Glomerular visceral epithelial cell (primary cell): ENCODE results near the gene OSBPL9.
A peak's percentile ranks its signal among the peaks of the same experiment; 100 is the strongest.

Experiments used
- DNase-seq: peaks from one replicate; pipeline ENCODE4 v3.0.0-alpha.2; 2016; ENCODE audit errors: extremely low spot score

OSBPL9 gene

GRCh38 chr1:51735746-51736254 lies 118.9 kb downstream of the OSBPL9 start:
- DNase-seq = no peak

- peak; percentile 61 for DNase-seq
Measured at GRCh38 chr1:51736702-51737101, 119.8 kb downstream of the OSBPL9 start.

GRCh38 chr1:51738681-51739080 lies 121.8 kb downstream of the OSBPL9 start:
- DNase-seq = no peak

- DNase-seq = no peak
Measured at GRCh38 chr1:51740652-51741051, 123.8 kb downstream of the OSBPL9 start.

GRCh38 chr1:51741121-51741681 lies 124.3 kb downstream of the OSBPL9 start:
- DNase-seq = no peak

GRCh38 chr1:51744506-51745303 lies 127.8 kb downstream of the OSBPL9 start:
- DNase-seq = no peak

GRCh38 chr1:51745304-51745570 lies 128.3 kb downstream of the OSBPL9 start:
- no peak for DNase-seq

GRCh38 chr1:51749151-51749550 lies 132.3 kb downstream of the OSBPL9 start:
- DNase-seq = no peak

GRCh38 chr1:51750218-51750617 lies 133.3 kb downstream of the OSBPL9 start:
- DNase-seq = no peak

- no peak for DNase-seq
Measured at GRCh38 chr1:51750729-51751128, 133.8 kb downstream of the OSBPL9 start.

- DNase-seq = no peak
Measured at GRCh38 chr1:51752073-51752948, 135.4 kb downstream of the OSBPL9 start.

- peak; percentile 20 for DNase-seq
Measured at GRCh38 chr1:51753969-51754368, 137.1 kb downstream of the OSBPL9 start.

- DNase-seq = no peak
Measured at GRCh38 chr1:51754666-51755065, 137.8 kb downstream of the OSBPL9 start.

- DNase-seq = no peak
Measured at GRCh38 chr1:51755437-51755836, 138.5 kb downstream of the OSBPL9 start.

- no peak for DNase-seq
Measured at GRCh38 chr1:51756290-51756689, 139.4 kb downstream of the OSBPL9 start.

GRCh38 chr1:51758310-51758709 lies 141.4 kb downstream of the OSBPL9 start:
- no peak for DNase-seq

GRCh38 chr1:51760872-51761271 lies 144.0 kb downstream of the OSBPL9 start:
- DNase-seq = no peak

- no peak for DNase-seq
Measured at GRCh38 chr1:51761351-51761750, 144.5 kb downstream of the OSBPL9 start.

GRCh38 chr1:51768971-51769588 lies 152.2 kb downstream of the OSBPL9 start:
- peak; percentile 65 for DNase-seq

GRCh38 chr1:51776408-51776807 lies 159.5 kb downstream of the OSBPL9 start:
- DNase-seq = no peak

- no peak for DNase-seq
Measured at GRCh38 chr1:51780927-51781326, 164.0 kb downstream of the OSBPL9 start.

GRCh38 chr1:51784997-51785421 lies 168.1 kb downstream of the OSBPL9 start:
- no peak for DNase-seq
